Measurements from ENCODE around the gene LTBP3. TPM values are rescaled to one million over a fixed set of nuclear protein-coding genes. Genes with fewer than 3 reads are reported as not detected.

Gene LTBP3
- total and polyA plus RNA-seq, 2 of the 4 experiments (the other 2 are of a cell fraction) = 6.6 to 145 TPM

DNA sequence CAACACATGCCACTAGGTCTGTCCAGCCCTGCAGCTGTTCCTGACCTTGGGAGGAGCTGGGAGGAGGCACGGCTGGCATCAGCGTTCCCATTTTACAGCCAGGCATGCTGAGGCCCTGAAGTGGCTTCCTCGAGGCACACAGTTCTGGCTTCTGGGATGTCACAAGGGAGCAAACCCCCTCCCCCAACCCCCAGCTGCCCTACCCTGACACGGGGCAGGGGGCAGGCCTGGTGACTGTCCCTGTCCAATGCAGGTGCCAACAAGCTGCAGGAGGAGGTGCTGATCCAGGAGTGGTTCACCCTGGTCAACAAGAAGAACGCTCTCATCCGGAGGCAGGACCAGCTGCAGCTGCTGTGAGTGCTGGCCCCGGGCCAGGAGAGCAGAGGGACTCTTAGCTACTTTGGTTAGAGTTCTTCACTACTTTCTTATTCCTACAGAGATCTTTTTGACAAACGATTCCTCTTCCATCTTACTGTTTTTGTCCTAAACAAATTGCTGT, 32.1 kb upstream of the LTBP3 start:
- H3K36me3 ChIP-seq (ENCODE audit: control insufficient read depth, insufficient read depth, low read length) = peaks cover 30% of the 10 kb centered on the region
- H3K9ac ChIP-seq (ENCODE audit: low read depth, low read length) = no peak overlapping the region
- no peak overlapping the region for H2BK5ac ChIP-seq (ENCODE audit: low read depth, low read length, poor library complexity, severe bottlenecking)
- H4K5ac ChIP-seq (ENCODE audit: low read depth, low read length) = no peak overlapping the region
- no peak overlapping the region for H4K8ac ChIP-seq (ENCODE audit: low read depth in 2 of 2, low read length in 2 of 2)
- in situ Hi-C loops (cut with MboI; ENCODE audit: low sequenced_read_pairs) (no loop called here), dilution Hi-C loops (cut with HindIII; ENCODE audit: low sequenced_read_pairs, unreplicated experiment) (no loop called here), intact Hi-C loops (cut with micrococcal nuclease) (loop anchor here (2.0 kb wide), 1 partner anchor 13 kb away; the partner anchor contains the start of gene EHBP1L1)
- POLR2A ChIA-PET (ENCODE audit: unreplicated experiment) = interaction anchor here (0.5 kb wide), 1 partner anchor 26 kb away, joined by 5 read pairs; no protein-coding TSS in a partner anchor
- H3K56ac ChIP-seq (ENCODE audit: extremely low read depth, insufficient read depth, low read length) = no peak overlapping the region
- H2BK120ac ChIP-seq (ENCODE audit: low read depth, low read length) = no peak overlapping the region
- H3K4me1 ChIP-seq (ENCODE audit: control insufficient read depth, insufficient read depth, low read length) = peaks cover 4% of the 10 kb centered on the region
- CTCF ChIA-PET = interaction anchor here (0.9 kb wide), 1 partner anchor 50 kb away, joined by 4 read pairs; no protein-coding TSS in a partner anchor
- no peak overlapping the region for H3K4ac ChIP-seq (ENCODE audit: low read depth, low read length)
- peaks cover 9% of the 10 kb centered on the region for H4K20me1 ChIP-seq (ENCODE audit: insufficient read depth, low read length)
- DNase-seq (peak; percentile 62), ATAC-seq (ENCODE audit: low read depth) (no peak)
- H3K27ac ChIP-seq (ENCODE audit: insufficient read depth, low read length) = no peak overlapping the region
- H3K9me3 ChIP-seq (ENCODE audit: control insufficient read depth, insufficient read depth, low read length) = no peaks in the 10 kb centered on the region
- H4K91ac ChIP-seq (ENCODE audit: insufficient read depth, low read depth, low read length) = no peak overlapping the region
- H2BK20ac ChIP-seq (ENCODE audit: low read depth, low read length) = no peak overlapping the region
- H3K4me2 ChIP-seq (ENCODE audit: low read depth, low read length) = no peak overlapping the region
- H3K23ac ChIP-seq (ENCODE audit: low read depth, low read length) = no peak overlapping the region
- no peak overlapping the region for H2AFZ ChIP-seq (replicated peaks; ENCODE audit: low read length, poor library complexity)
- H2AK9ac ChIP-seq (replicated peaks; ENCODE audit: low read depth, low read length, poor library complexity) = no peak overlapping the region
- no TSS peak for BruUV-seq (replicated peaks)
- TF ChIP-seq MAZ (IDR thresholded peaks at IDR 0.05; ENCODE audit: borderline replicate concordance, low read depth, low read length) (no peak), BHLHE40 (IDR thresholded peaks at IDR 0.05; ENCODE audit: low read depth, low read length) (no peak), SMC3 (IDR thresholded peaks at IDR 0.05; ENCODE audit: low read depth, low read length) (no peak), FOS (IDR thresholded peaks at IDR 0.05; ENCODE audit: low read depth, low read length) (no peak), MXI1 (IDR thresholded peaks at IDR 0.05; ENCODE audit: borderline replicate concordance, low read depth, low read length) (no peak), POLR2A (IDR thresholded peaks at IDR 0.05; ENCODE audit: low read depth, low read length) (no peak), CHD1 (IDR thresholded peaks at IDR 0.05; ENCODE audit: low read depth, low read length) (no peak), CEBPB (IDR thresholded peaks at IDR 0.05; ENCODE audit: low read depth, low read length) (no peak)
- TF ChIP-seq, protein P1, sequence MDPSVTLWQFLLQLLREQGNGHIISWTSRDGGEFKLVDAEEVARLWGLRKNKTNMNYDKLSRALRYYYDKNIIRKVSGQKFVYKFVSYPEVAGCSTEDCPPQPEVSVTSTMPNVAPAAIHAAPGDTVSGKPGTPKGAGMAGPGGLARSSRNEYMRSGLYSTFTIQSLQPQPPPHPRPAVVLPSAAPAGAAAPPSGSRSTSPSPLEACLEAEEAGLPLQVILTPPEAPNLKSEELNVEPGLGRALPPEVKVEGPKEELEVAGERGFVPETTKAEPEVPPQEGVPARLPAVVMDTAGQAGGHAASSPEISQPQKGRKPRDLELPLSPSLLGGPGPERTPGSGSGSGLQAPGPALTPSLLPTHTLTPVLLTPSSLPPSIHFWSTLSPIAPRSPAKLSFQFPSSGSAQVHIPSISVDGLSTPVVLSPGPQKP (IDR thresholded peaks at IDR 0.05; ENCODE audit: borderline replicate concordance, low read depth, low read length) = no peak
- TF ChIP-seq, protein P2, sequence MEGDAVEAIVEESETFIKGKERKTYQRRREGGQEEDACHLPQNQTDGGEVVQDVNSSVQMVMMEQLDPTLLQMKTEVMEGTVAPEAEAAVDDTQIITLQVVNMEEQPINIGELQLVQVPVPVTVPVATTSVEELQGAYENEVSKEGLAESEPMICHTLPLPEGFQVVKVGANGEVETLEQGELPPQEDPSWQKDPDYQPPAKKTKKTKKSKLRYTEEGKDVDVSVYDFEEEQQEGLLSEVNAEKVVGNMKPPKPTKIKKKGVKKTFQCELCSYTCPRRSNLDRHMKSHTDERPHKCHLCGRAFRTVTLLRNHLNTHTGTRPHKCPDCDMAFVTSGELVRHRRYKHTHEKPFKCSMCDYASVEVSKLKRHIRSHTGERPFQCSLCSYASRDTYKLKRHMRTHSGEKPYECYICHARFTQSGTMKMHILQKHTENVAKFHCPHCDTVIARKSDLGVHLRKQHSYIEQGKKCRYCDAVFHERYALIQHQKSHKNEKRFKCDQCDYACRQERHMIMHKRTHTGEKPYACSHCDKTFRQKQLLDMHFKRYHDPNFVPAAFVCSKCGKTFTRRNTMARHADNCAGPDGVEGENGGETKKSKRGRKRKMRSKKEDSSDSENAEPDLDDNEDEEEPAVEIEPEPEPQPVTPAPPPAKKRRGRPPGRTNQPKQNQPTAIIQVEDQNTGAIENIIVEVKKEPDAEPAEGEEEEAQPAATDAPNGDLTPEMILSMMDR (conservative IDR thresholded peaks at IDR 0.05; ENCODE audit: low read depth, low read length) = no peak
- TF ChIP-seq, protein P3, sequence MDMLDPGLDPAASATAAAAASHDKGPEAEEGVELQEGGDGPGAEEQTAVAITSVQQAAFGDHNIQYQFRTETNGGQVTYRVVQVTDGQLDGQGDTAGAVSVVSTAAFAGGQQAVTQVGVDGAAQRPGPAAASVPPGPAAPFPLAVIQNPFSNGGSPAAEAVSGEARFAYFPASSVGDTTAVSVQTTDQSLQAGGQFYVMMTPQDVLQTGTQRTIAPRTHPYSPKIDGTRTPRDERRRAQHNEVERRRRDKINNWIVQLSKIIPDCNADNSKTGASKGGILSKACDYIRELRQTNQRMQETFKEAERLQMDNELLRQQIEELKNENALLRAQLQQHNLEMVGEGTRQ (IDR thresholded peaks at IDR 0.05; ENCODE audit: low read depth, low read length) = no peak
- WGBS, 2 experiments (ENCODE audit: extremely low coverage in 2 of 2, insufficient read length in 1 of 2) = no CpG with 5 or more reads among the region's 8 CpGs
- no peak overlapping the region for H3K4me3 ChIP-seq (ENCODE audit: insufficient read depth, low read depth, low read length)
- H3K18ac ChIP-seq (ENCODE audit: low read depth, low read length) = no peak overlapping the region
- no peaks in the 10 kb centered on the region for H3K9me1 ChIP-seq (ENCODE audit: insufficient read depth, low read length)
- H2AK5ac ChIP-seq (ENCODE audit: low read depth, low read length) = no peak overlapping the region
- H3K14ac ChIP-seq (replicated peaks; ENCODE audit: low read depth, low read length) = no peak overlapping the region
- no peaks in the 10 kb centered on the region for H3K27me3 ChIP-seq (ENCODE audit: control insufficient read depth, insufficient read depth, low read length)
- H3K79me1 ChIP-seq (ENCODE audit: low read depth in 1 of 2, low read length in 2 of 2) = peaks cover 0 to 16% of the 10 kb centered on the region in 2 experiments; a peak in 1 of 4 replicates
- H2BK15ac ChIP-seq (ENCODE audit: low read depth, low read length) = no peak overlapping the region

Measured in IMR-90 (cell line).